HG02943 (cell line): ENCODE data around the gene KCNQ1.

Source experiments
- ATAC-seq: cut with Tn5 transposase; IDR thresholded peaks from one replicate; pipeline ENCODE4 v1.9.1; 2021; ENCODE audit warnings: mild to moderate bottlenecking, low read depth, moderate library complexity; ENCODE audit not compliant: unreplicated experiment

Gene KCNQ1

GRCh38 chr11:2880646-2881045 is 435.8 kb downstream of the KCNQ1 start:
- ATAC-seq = no peak

- no peak for ATAC-seq
These were observed 436.5 kb downstream of the KCNQ1 start for GRCh38 chr11:2881076-2881980.

- no peak for ATAC-seq
These were observed 437.2 kb downstream of the KCNQ1 start for GRCh38 chr11:2881981-2882375.

GRCh38 chr11:2882396-2883110 is 437.7 kb downstream of the KCNQ1 start:
- no peak for ATAC-seq

- ATAC-seq = no peak
These were observed 438.8 kb downstream of the KCNQ1 start for GRCh38 chr11:2883640-2883978.

- no peak for ATAC-seq
These were observed 439.4 kb downstream of the KCNQ1 start for GRCh38 chr11:2883979-2884815.

GRCh38 chr11:2885017-2885677 is 440.3 kb downstream of the KCNQ1 start:
- ATAC-seq = no peak

- peak; percentile 71 for ATAC-seq
These were observed 440.9 kb downstream of the KCNQ1 start, which contains the start of gene CDKN1C for GRCh38 chr11:2885678-2886081. Gene CDKN1C (minus strand): TSS chr11:2885775. CDS start chr11:2885456, 319 bp downstream.

- ATAC-seq = peak; percentile 4
These were observed 441.5 kb downstream of the KCNQ1 start for GRCh38 chr11:2886191-2886894.

GRCh38 chr11:2886936-2887335 is 442.1 kb downstream of the KCNQ1 start:
- ATAC-seq = no peak

- no peak for ATAC-seq
These were observed 442.8 kb downstream of the KCNQ1 start for GRCh38 chr11:2887515-2888195.

GRCh38 chr11:2888266-2888968 is 443.6 kb downstream of the KCNQ1 start:
- no peak for ATAC-seq

- no peak for ATAC-seq
These were observed 444.8 kb downstream of the KCNQ1 start for GRCh38 chr11:2889362-2890273.

- ATAC-seq = no peak
These were observed 445.9 kb downstream of the KCNQ1 start for GRCh38 chr11:2890466-2891294.

- no peak for ATAC-seq
These were observed 446.8 kb downstream of the KCNQ1 start for GRCh38 chr11:2891326-2892214.
